ENCODE data around the gene SINHCAF. TPM values are rescaled to one million over a fixed set of nuclear protein-coding genes. Genes with fewer than 3 reads are reported as not detected.
"Not testable (repeated sequence)": the region's sequence is repeated elsewhere in the genome, so short reads cannot be mapped to it uniquely, and the experiment has no call there.

The SINHCAF gene, protein sequence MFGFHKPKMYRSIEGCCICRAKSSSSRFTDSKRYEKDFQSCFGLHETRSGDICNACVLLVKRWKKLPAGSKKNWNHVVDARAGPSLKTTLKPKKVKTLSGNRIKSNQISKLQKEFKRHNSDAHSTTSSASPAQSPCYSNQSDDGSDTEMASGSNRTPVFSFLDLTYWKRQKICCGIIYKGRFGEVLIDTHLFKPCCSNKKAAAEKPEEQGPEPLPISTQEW
- 38.4 and 47.5 TPM in 2 replicates for total RNA-seq (2014; rRNA removed; shearing (Covaris generic))

DNA sequence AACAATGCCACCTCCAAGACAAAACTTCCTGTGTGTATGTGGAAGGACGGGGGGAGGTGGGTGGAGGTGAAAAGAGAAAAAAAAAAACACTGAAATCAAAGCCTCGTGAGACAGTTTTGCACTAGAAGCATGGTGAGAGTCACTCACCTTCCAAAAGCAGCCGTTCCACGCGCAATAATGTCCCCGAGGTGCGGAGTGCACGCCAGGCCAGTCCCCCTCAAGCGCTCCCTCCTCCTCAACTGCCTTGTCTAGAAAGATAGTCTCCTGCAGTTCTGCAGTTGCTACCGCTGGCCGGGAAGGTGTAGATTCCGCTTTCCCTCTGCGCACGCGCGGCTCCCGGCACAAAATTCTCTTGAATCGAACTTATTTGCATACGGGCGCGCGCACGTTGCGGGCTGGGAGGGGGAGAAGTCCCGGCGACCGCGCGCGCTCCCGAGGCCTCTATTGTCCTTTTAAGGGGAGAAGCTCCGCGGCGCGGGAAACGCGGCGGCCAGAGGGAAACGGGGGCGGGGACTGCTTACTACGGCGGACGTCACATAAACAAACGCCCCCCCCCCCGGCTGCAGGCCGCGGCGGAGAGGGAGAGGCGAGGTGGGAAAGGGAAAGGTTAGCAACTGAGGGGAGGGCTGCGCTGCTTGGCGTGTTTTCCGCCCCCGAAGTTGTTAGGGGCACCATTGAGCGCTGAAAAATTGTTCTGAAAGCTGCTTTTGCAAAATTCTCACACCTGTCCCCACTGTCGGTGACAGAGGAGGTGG is at the start of gene SINHCAF:
SINHCAF (minus strand) TSS at position 274 of the 755 bp plus-strand sequence. CDS start 27,946 bp downstream, outside the sequence.
- DNase-seq (ENCODE audit: low read depth in 1 of 2, low spot score in 2 of 2), result peak; percentile 98 to 99
- Histone ChIP-seq H3K9me3 (replicated peaks) (no peaks in the 10 kb centered on the region), H3K4me3 (peak within 1 kb of the TSS; percentile 76), H3K4me1 (replicated peaks) (peaks cover 21% of the 10 kb centered on the region), H3K36me3 (peaks cover 7% of the 10 kb centered on the region), H3K27ac (peak within 1 kb of the TSS; percentile 87), H3K27me3 (replicated peaks) (peaks cover 8% of the 10 kb centered on the region)

DNA sequence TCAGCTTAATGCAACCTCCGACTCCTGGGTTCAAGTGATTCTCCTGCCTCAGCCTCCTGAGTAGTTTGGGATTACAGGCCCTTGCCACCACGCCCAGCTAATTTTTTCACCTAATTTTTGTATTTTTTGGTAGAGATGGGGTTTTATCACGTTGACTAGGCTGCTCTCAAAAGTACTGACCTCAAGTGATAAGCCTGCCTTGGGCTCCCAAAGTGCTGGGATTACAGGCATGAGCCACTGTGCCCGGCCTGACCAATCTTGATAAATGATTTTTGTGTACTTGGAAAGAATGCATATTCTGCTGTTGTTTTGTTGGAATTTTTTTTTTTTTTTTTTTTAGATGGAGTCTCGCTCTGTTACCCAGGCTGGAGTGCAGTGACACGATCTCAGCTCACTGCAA is 49.5 kb upstream of the SINHCAF start:
- H3K27me3 ChIP-seq (replicated peaks); H3K9me3 ChIP-seq (replicated peaks); H3K36me3 ChIP-seq; H3K4me3 ChIP-seq; H3K4me1 ChIP-seq (replicated peaks); H3K27ac ChIP-seq; DNase-seq (ENCODE audit: low read depth in 1 of 2, low spot score in 2 of 2): not testable (repeated sequence)

DNA sequence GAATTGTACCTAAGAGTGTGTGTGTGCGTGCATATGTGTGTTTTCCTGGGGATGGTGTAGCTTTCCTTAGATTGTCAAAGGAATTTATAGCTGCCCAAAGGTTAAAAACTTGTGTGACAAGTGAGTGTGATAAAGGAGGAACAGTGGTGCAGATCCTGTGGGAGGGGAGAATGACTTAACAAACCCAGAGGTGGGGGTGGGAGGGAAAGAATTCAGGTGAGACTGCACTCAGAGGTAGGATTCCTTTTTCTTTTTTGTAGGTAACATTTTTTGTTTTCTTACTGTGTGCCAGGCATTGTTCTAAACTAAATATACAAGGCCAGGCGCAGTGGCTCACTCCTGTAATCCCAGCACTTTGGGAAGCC is 45.3 kb upstream of the SINHCAF start:
- H3K36me3 ChIP-seq, result no peaks in the 10 kb centered on the region
- H3K27me3 ChIP-seq (replicated peaks), result no peaks in the 10 kb centered on the region
- H3K9me3 ChIP-seq (replicated peaks), result no peaks in the 10 kb centered on the region
- no peak for DNase-seq (ENCODE audit: low read depth in 1 of 2, low spot score in 2 of 2)
- peaks cover 11% of the 10 kb centered on the region for H3K4me1 ChIP-seq (replicated peaks)
- no peak overlapping the region for H3K4me3 ChIP-seq
- H3K27ac ChIP-seq, result no peak overlapping the region

DNA sequence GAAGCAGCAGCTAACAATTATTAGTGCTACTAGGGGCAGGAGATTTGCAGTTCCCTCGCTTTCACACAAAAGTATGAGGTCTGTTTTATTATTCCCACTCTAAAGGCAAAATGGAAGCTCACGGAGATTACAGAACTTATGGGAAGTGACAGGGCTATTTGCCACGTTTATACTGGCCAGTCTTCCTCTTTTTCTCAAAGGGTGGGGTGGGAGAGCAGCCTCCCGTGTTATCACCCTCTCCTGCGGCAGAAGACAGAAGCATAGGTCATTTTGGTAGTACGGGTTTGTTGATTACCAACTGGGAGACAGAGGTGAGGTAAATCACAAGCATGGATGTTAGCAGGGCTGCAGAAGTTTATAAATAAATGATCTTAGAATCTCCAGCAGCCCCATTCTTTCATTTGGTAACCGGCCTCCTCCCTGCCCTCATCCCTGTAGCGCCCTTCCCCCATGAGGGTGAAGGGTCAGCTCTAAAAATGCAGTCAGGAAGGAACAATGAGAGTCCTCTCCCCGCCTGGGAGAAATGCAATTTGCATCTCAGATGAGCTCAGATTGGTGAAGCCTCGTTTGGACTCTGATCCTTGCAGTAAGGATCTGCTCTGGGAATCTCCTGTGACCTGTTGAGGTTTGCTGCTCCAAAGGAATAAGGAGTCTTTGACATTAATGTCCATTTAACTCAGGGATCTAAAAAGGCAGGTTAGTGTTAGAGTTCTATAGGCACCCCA is 44.7 kb upstream of the SINHCAF start:
- H3K27ac ChIP-seq, result no peak overlapping the region
- no peak for DNase-seq (ENCODE audit: low read depth in 1 of 2, low spot score in 2 of 2)

DNA sequence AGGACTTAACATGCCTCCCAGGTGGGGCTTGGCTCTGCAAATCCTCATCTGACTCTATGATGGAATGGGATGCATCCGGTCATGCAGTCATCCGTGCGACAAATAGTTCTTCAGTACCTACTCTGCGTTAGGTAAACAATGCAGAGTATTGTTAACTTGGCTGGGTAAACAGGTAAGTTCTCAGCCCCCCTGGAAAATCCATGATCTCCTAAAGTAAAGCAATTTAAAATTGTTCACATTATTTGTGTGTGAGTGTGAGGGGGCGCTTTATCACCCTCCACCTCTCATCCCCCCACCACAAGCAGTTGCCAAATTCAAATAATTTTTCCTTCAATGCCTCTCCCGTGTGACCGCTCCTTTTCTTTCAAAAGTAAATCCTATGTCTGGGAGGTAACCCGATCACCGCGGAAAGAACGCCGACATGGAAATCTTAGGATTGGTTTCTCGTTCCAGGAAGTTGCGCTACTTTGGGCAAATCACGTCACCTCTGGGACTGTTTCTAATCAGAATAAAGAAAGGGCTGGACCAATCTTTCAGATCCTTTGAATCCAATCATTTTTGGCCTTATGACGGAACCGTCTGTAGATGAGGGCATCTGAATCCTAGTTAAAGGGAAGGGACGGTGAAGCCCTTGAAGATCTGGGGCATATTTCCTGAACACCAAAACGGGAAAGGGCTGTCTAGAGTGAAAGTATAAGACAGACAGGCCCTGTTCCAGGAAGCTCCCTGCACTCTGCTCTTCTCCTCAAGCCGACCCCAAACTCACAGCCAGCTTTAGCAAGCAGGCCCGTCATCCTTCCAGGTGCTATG is 44.0 kb upstream of the SINHCAF start:
- no peak for DNase-seq (ENCODE audit: low read depth in 1 of 2, low spot score in 2 of 2)
- H3K4me3 ChIP-seq, result no peak overlapping the region

More for the DNA sequence above, 44.7 kb upstream of the SINHCAF start:
- no peaks in the 10 kb centered on the region for H3K36me3 ChIP-seq
- peaks cover 11% of the 10 kb centered on the region for H3K4me1 ChIP-seq (replicated peaks)
- H3K9me3 ChIP-seq (replicated peaks), result no peaks in the 10 kb centered on the region
- no peaks in the 10 kb centered on the region for H3K27me3 ChIP-seq (replicated peaks)
- no peak overlapping the region for H3K4me3 ChIP-seq

DNA sequence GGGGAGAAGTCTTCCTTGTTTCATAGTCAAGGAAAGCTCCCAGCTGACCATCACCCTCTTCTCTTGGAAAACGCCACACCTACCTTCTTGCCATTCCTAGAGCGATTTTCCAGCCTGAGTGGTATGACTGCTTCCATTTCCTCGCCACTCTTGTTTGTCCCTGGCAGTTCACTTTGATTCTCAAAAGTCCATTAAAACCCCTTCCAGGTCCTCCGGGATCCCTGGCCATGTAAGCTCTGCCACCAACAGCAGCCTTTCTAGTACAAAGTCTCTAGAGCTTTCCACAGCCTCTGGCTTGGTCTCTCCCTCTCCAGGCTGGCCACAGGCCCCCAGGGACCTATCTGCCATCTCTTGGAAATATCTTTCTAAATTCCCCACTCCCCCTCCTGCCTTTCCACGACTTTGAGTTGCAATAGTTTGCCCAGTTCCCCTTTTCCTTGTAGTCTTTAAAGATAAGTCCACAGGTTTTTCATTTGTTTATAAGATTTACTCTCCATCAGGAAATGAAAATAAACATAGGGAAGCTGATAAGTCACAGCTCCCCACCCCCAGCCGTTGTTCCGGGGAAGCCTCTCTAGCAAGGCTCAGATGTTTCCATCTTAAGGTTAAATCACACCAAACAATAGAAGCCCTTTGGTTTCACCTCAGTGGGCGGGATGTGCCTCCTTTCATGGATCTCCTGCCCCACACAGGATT is 42.9 kb upstream of the SINHCAF start:
- peak in 1 of 2 experiments; percentile 12 for DNase-seq (ENCODE audit: low read depth in 1 of 2, low spot score in 2 of 2)
- no peaks in the 10 kb centered on the region for H3K36me3 ChIP-seq
- no peaks in the 10 kb centered on the region for H3K9me3 ChIP-seq (replicated peaks)
- H3K4me1 ChIP-seq (replicated peaks), result peaks cover 11% of the 10 kb centered on the region
- no peak overlapping the region for H3K4me3 ChIP-seq
- no peak overlapping the region for H3K27ac ChIP-seq
- no peaks in the 10 kb centered on the region for H3K27me3 ChIP-seq (replicated peaks)

More for the DNA sequence above, 44.0 kb upstream of the SINHCAF start:
- Histone ChIP-seq H3K36me3 (no peaks in the 10 kb centered on the region), H3K4me1 (replicated peaks) (peaks cover 11% of the 10 kb centered on the region), H3K27me3 (replicated peaks) (no peaks in the 10 kb centered on the region), H3K9me3 (replicated peaks) (no peaks in the 10 kb centered on the region), H3K27ac (no peak overlapping the region)

DNA sequence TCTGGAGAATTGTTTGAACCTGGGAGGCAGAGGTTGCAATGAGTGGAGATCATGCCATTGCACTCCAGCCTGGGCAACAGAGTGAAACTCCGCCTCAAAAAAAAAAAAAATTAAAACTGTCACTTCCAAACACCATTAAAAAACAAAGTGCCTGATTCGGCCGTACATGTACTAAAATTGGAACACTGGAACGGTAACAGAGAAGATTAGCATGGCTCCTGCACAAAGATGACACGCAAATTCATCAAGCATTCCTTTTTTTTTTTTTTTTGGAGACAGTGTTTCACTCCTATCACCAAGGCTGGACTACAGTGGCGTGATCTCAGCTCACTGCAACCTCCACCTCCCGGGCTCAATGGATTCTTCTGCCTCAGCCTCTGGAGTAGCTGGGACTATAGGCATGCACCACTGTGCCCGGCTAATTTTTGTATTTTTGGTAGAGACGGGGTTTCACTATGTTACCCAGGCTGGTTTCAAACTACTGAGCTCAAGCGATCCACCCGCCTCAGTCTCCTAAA is 40.2 kb upstream of the SINHCAF start:
- no peaks in the 10 kb centered on the region for H3K36me3 ChIP-seq
- no peak overlapping the region for H3K27ac ChIP-seq
- DNase-seq (ENCODE audit: low read depth in 1 of 2, low spot score in 2 of 2), result no peak
- H3K4me1 ChIP-seq (replicated peaks), result peaks cover 21% of the 10 kb centered on the region
- no peaks in the 10 kb centered on the region for H3K27me3 ChIP-seq (replicated peaks)
- H3K9me3 ChIP-seq (replicated peaks), result no peaks in the 10 kb centered on the region
- H3K4me3 ChIP-seq, result no peak overlapping the region

DNA sequence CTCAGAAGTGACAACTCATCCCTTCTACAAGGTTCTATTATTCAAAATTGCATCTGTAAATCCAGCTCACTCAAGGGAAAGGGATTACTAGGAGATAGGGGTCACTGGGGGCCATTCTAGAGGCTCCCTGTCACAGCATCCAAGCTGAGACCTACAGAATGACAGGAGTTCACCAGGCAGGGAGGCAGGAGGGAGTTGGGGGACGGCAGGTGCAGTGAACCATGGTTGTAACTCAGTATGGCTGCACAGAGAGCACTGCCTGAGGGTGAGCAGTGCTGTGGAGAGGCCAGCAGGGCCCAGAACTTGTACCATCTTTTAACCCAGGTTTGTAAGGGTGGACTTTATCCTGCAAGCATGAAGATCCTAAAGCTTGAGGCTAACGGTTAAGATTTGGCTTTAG is 37.9 kb upstream of the SINHCAF start:
- no peaks in the 10 kb centered on the region for H3K9me3 ChIP-seq (replicated peaks)

DNA sequence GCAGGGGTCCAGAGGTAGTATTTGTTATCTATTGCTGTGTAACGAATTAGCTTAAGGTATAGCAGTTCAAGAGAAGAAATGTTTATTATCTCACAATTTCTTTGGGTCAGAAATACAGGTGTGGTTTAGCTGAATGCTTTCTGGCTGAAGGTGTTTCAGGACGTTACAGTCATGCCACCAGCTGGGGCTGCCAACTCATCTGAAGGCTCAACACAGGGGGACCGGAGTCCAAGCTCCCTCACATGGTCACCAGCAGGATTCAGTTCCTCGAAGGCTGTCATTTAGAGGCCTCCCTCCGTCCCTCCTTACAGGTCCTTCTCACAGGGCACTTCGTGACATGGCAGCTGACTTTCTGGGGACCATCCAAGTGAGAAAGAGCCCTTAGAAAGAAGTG is 37.5 kb upstream of the SINHCAF start:
- H3K9me3 ChIP-seq (replicated peaks), result no peaks in the 10 kb centered on the region
- no peak for DNase-seq (ENCODE audit: low read depth in 1 of 2, low spot score in 2 of 2)
- no peak overlapping the region for H3K27ac ChIP-seq
- no peaks in the 10 kb centered on the region for H3K27me3 ChIP-seq (replicated peaks)
- no peak overlapping the region for H3K4me3 ChIP-seq
- no peaks in the 10 kb centered on the region for H3K36me3 ChIP-seq
- peaks cover 10% of the 10 kb centered on the region for H3K4me1 ChIP-seq (replicated peaks)

More for the DNA sequence above, 37.9 kb upstream of the SINHCAF start:
- H3K36me3 ChIP-seq, result no peaks in the 10 kb centered on the region
- H3K27ac ChIP-seq, result no peak overlapping the region
- H3K27me3 ChIP-seq (replicated peaks), result no peaks in the 10 kb centered on the region
- no peak for DNase-seq (ENCODE audit: low read depth in 1 of 2, low spot score in 2 of 2)
- no peak overlapping the region for H3K4me3 ChIP-seq
- peaks cover 13% of the 10 kb centered on the region for H3K4me1 ChIP-seq (replicated peaks)

DNA sequence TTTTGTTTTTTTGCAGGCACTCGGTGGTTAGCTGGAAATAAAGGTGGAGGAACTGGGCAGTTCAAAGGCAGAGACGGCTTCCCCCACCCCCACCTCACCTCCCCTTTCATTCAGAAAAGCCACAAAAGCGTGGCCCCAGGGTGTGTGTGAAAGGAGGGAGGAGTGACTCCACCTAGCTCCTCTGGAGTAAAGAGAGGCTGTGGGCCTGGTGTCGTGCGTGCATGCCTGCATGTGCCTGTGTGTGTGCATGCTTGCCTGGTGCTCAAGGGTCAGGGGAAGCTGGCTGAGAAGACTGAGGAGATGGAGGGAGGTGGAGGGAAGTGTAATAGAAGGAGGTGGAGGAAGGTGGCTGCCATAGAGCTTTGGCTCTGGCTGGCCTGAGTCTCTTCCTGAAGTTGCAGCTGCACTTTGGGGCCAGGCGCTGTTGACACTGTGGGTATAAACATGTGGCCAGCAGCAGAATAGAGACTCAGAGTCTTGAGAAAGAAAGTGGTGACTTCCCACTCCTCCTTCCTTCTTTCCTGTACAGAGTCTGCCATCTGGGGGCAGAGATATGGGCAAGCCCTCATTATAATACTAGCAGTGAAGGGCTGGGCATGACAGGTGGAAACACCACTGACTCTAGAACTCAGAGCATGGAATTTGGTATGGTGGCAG is 36.9 kb upstream of the SINHCAF start:
- no peak for DNase-seq (ENCODE audit: low read depth in 1 of 2, low spot score in 2 of 2)
- Histone ChIP-seq H3K9me3 (replicated peaks) (no peaks in the 10 kb centered on the region), H3K27me3 (replicated peaks) (no peaks in the 10 kb centered on the region), H3K4me1 (replicated peaks) (peaks cover 10% of the 10 kb centered on the region), H3K36me3 (no peaks in the 10 kb centered on the region), H3K4me3 (no peak overlapping the region), H3K27ac (no peak overlapping the region)

DNA sequence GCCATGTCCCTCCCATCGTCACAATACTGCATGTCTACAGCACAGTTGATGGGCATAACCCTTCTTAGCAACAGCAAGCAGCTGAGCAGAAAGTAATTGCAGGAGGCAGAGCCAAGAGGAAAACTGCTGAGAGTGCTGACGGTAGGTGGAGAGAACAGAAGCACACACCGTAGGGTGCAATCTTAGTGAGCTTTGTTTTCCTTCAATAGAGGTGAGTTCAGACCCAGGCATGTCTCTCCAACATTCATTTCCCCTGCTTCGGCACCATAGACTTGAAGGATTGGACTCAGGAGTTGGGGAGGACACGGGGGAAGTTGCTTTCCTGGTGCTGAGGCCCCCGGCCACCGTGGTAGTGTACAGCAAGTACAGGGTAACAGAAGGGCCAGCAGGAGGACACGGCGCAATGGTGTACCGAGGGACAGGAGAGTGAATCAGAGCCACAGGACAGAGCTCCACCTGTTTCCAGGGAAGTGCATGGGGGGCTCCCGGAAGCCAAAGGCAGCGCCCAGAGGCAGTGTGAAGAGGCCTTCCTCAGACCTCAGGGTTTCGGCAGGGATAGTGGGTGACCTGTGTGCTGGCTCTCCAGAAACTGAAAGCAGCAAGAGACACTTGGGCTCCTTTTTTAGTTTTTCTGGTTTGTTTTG is 36.3 kb upstream of the SINHCAF start:
- Histone ChIP-seq H3K36me3 (no peaks in the 10 kb centered on the region), H3K27ac (no peak overlapping the region), H3K27me3 (replicated peaks) (no peaks in the 10 kb centered on the region), H3K4me1 (replicated peaks) (peaks cover 10% of the 10 kb centered on the region), H3K9me3 (replicated peaks) (no peaks in the 10 kb centered on the region), H3K4me3 (no peak overlapping the region)
- DNase-seq (ENCODE audit: low read depth in 1 of 2, low spot score in 2 of 2), result no peak

DNA sequence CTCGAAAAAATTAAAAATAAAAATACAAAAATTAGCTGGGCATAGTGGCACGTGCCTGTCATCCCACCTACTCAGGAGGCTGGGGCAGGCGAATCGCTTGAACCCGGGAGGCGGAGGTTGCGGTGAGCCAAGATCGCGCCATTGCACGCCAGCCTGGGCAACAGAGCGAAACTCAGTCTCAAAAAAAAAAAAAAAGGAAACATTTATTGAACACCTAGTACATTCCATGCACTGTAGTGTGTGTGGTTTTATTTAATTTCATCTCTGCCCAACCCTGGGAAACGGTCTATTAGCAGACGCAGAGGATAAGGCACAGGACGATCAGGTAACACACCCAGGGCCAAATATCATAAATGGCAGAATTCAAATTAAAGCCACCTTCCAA is 35.8 kb upstream of the SINHCAF start:
- Histone ChIP-seq H3K36me3 (no peaks in the 10 kb centered on the region), H3K4me3 (no peak overlapping the region), H3K4me1 (replicated peaks) (peaks cover 10% of the 10 kb centered on the region), H3K27ac (no peak overlapping the region), H3K9me3 (replicated peaks) (no peaks in the 10 kb centered on the region), H3K27me3 (replicated peaks) (no peaks in the 10 kb centered on the region)
- no peak for DNase-seq (ENCODE audit: low read depth in 1 of 2, low spot score in 2 of 2)
